Retina (tissue), 1 donor: ENCODE results near the gene PLPPR2.
A peak's percentile ranks its signal among the peaks of the same experiment; 100 is the strongest.
"Not testable (repeated sequence)": the region's sequence is repeated elsewhere in the genome, so short reads cannot be mapped to it uniquely, and the experiment has no call there.

Experiments
- DNase-seq: peaks from one replicate; pipeline ENCODE4 v3.0.0-alpha.2; 2016

The PLPPR2 gene

GRCh38 chr19:11342429-11342828 lies 12.8 kb upstream of the PLPPR2 start:
- no peak for DNase-seq

DNA sequence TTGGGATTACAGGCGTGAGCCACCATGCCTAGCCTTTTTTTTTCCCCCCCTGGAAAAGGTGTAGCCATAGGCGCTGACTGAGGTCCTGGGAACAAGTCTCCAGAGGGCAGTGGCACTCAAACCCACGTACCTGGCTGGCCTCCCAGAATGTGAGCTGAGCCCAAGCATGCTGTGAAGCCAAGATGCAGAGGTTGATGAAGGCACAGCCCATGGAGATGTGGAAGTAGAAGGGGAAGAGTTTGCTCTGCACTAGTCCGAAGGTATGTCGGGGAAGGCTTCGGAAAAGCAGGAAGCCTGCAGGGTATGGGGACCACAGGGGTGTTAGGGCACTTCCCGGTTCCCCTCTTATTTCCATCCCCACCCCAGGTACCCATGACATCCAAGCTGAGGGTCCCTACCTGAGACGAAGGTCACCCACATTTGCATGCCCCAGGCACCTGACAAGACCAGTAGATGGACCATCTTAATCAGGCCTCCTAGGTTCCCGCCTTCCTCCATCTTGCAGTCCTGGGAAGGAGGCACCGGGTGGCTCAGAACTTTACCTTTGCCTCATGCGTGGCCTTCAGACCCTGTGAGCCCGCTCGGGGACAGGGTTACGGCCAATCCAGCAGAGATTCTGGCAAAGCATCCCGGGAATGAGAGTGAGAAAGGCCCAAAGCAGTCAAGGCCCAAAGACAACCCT lies 10.0 kb upstream of the PLPPR2 start:
- no peak for DNase-seq

- DNase-seq: peak; percentile 94
These were observed 8.9 kb upstream of the PLPPR2 start, which contains the start of the genes CCDC159 and TMEM205 for GRCh38 chr19:11346104-11346940. CCDC159 (plus strand) TSS chr19:11346519; CDS start chr19:11346607, 88 bp downstream. TMEM205 (minus strand) TSS chr19:11346268; CDS start chr19:11345619, 649 bp downstream.

- no peak for DNase-seq
These were observed 7.6 kb upstream of the PLPPR2 start for GRCh38 chr19:11347546-11348039.

DNA sequence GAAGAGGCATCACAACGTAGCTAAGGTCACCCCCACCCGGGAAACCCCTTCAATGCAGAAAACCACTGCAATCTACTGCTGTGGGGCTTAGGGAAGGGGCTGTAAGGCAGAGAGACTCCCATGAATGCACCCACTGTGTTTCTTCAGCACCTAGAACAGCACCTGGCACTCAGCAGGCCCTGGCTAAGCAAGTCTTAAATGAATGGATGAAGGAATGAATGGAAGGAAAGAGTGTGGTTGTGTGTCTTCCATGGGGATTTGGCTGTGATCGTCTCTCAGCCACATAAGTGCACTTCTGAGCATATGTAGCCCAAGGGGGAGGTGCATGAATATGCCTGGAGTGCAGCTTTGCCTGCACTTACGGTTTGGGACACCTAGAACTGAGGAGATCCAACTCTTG lies 6.1 kb upstream of the PLPPR2 start:
- DNase-seq: no peak

GRCh38 chr19:11354102-11354501 lies 1.1 kb upstream of the PLPPR2 start:
- DNase-seq: not testable (repeated sequence)

DNA sequence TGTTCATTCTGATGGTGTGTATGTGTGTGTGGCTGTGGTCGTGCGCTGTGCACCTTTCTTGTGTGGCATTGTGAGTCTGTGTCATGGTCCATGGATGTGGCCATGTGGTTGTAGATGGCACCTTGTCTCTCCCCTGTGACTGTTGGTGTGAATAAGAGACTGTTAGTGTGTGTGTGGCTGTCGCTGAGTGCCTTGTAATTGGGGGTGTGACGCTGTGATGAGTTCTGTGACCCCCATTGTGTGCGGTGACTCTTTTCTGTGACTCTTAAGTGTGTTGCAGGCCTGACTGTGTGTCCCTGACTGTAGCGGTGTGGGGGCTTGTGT lies 804 bp downstream of the PLPPR2 start:
- no peak for DNase-seq

DNA sequence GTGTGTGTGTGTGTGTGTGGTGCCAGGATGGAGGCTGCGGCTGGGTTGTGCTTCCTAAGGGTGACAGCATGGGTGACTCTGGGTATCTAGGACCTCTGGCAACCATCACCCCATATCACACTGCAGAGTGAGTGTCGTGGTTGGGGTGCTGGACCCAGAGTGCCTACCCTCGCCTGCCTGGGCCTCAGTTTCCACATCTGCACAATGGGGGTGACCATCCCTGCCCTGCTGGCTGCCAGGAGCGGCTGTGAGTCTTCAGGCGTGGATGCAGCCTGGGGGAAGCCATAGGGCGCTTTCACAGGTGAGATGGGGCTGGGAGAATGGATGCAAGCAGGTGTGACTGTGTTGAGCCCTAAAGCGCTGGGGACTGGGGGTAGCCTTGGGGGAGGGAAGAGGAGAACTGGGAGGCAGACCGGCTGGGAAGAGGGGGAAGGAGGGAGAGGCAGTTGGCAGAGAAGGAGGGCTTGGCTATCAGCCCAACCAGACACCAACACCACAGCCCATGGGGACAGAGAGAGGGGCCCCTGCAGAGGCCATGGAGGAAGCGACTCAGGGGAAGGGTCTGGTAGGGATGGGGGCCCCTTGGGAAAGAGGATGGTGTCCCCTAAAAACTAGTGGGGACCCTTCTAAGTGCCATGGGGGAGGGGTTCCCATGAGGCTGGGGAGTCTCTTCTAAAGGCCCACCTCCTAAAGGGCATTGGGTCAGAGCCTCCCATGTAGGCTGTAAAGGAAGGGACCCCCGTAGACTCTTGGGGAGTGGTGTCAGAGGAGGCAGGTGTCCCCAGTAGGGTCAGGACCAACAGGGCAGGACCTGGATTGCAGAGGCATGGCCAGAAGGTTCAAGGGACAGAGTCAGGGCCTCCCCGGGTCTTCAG lies 1.7 kb downstream of the PLPPR2 start:
- no peak for DNase-seq

GRCh38 chr19:11359421-11359820 lies 4.2 kb downstream of the PLPPR2 start:
- DNase-seq: no peak

DNA sequence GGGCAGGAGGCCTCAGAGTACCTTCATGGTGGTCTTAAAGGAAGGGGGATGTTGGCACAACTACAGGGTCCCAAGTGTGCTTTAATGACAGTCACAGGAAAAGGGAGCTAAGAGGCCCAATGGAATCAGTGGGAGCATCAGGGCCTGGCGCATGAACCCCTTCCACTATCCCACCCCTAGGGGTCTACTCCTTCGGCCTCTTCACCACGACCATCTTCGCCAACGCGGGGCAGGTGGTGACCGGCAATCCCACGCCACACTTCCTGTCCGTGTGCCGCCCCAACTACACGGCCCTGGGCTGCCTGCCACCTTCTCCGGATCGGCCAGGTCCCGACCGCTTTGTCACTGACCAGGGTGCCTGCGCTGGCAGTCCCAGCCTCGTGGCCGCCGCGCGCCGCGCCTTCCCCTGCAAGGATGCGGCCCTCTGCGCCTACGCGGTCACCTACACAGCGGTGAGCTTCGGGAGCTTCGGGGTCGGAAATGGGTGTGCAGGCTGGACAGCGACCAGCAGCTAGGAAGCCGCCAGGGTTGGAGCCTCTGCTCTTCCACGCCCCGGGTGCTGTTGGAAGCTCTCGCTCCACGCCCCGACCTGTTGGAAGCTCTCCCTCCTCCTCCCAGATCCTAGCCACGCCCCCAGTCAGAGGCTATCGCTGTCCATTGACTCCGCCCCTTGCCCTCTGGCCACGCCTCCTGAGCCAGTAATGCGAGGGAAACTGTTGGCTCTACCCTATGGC lies 6.0 kb downstream of the PLPPR2 start:
- peak; percentile 85 for DNase-seq

- no peak for DNase-seq
These were observed 6.8 kb downstream of the PLPPR2 start for GRCh38 chr19:11361771-11362731.

- DNase-seq: no peak
These were observed 8.6 kb downstream of the PLPPR2 start for GRCh38 chr19:11363881-11364280.

GRCh38 chr19:11364296-11364904 lies 9.2 kb downstream of the PLPPR2 start:
- no peak for DNase-seq

DNA sequence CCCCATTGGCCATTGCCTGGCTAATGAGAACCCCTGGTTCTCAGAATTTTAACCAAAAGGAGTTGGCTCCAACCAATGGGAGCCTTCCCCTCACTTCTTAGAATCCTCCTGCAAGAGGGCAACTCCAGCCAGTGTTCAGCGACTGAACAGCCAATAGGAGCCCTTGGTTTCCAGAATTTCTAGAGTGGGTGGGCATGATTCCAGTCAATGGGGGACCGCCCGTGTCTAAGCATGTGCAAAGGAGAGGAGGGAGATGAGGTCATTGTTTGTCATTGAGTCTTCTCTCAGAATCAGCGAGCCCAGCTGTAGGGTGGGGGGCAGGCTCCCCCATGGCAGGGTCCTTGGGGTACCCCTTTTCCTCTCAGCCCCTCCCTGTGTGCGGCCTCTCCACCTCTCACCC lies 9.7 kb downstream of the PLPPR2 start:
- no peak for DNase-seq

DNA sequence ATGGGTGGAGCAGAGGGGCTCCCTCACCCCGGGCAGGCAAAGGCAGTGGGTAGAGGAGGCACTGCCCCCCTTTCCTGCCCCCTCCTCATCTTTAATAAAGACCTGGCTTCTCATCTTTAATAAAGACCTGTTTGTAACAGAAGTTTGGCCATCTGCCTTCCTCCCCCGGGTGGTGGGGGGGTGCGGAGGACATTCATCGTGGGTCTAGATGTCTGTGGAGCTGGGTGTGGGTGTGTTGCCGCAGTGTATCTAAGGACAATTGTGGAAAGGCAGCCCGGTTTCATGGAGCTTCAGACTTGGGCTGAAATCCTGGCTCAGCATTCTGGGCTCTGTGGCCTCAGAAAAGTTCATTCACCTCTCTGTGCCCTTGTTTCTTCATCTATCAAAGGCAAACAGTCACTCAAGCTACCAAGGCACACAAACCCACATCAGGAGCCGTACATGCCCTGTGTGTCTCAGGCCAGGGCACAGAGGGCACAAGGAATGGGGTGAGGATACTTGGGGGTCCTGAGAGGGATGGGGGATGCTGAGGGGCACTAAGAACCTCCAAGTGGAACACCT lies 10.4 kb downstream of the PLPPR2 start:
- no peak for DNase-seq

GRCh38 chr19:11367528-11367927 lies 12.3 kb downstream of the PLPPR2 start:
- no peak for DNase-seq

DNA sequence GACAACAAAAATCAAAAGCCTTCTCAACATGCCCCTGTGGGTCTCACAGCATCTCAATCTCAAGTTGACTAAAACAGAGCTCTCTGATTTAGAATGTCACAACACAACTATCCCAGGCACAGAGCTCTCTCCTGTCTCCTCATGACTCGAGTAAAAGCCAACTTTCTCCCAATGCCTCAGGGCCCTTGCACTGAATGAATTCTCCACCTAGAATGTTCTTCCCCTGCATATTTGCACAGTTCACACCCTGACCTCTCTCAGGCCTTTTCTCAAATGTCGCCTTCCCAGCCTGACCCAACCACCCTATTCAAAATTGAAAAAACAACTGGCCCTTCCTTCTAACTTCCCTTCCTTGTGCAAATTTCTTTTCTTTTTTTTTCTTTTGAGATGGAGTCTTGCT lies 15.5 kb downstream of the PLPPR2 start:
- no peak for DNase-seq

GRCh38 chr19:11373166-11373884 lies 18.1 kb downstream of the PLPPR2 start:
- peak; percentile 88 for DNase-seq

DNA sequence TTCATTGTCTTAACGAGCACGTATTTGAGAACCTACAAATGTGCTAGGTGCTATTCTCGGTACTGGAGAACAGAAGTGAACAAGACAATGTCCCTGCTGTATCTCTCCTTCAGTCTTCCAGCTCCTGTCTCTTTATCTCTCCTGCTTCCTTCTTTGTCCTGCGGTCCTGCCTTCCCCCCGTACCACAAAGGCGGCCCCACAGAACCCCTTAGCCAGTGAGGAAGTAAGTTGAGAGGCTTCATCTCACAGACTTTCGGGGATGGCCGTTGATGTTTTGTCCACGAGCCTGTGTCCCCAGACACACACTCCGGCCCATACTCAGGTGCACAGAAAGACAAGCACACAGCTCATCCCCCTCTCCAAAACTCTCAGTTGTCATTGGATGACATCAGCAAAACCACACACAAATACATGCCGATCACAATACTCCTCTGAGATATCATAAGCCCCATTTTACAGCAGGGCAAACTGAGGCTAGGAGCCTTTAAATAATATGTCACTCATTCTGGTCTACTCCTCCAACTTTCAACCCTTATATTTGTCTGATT lies 18.7 kb downstream of the PLPPR2 start:
- no peak for DNase-seq
